ENCODE measurements around the gene SCFD2.

DNA sequence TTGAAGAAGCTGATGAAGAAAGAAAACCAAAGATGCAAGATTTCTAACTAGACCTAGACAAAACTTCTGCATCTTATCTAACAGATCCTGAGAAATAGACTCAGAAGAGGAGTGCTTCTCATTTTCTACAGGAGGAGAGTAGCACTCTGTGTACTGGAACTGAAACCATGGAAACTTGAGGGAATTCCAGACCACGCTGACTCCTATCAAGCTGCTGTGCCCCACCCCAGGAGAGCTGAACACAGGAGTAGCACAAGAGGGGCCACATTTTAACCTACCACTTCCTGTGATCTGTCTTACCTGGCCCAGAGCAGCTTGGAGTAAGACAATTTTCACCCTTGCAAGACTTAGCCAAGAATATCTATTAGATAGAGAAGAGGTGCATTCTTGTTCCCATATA, 248.9 kb downstream of the SCFD2 start:
- TF ChIP-seq CTCF (IDR thresholded peaks at IDR 0.05; ENCODE audit: low read depth, low read length, missing input control) (no peak), MAX (IDR thresholded peaks at IDR 0.05) (no peak), TAF1 (conservative IDR thresholded peaks at IDR 0.05) (no peak), REST (IDR thresholded peaks at IDR 0.05) (no peak), FOXA2 (IDR thresholded peaks at IDR 0.05) (no peak), RXRA (IDR thresholded peaks at IDR 0.05) (no peak), SP1 (IDR thresholded peaks at IDR 0.05) (no peak), ZBTB33 (IDR thresholded peaks at IDR 0.05) (no peak)
